Glutamatergic neuron (in vitro differentiated cells): ENCODE results near the gene CRYZ. TPM values are rescaled to one million over a fixed set of nuclear protein-coding genes. Genes with fewer than 3 reads are reported as not detected.

Experiments used
- DNase-seq: peaks from one replicate; pipeline ENCODE4 v3.0.0; 2022
- H3K27ac Mint-ChIP-seq: one replicate; pipeline ENCODE4 v1.8.0; 2020; ENCODE audit warnings: mild to moderate bottlenecking, mixed read lengths, inconsistent platforms; ENCODE audit not compliant: unreplicated experiment
- H3K27me3 Mint-ChIP-seq: one replicate; pipeline ENCODE4 v1.8.0; 2020; ENCODE audit warnings: mild to moderate bottlenecking, moderate library complexity, mixed read lengths, inconsistent platforms; ENCODE audit not compliant: unreplicated experiment
- H3K36me3 Mint-ChIP-seq: one replicate; pipeline ENCODE4 v1.8.0; 2020; ENCODE audit warnings: mild to moderate bottlenecking, mixed read lengths, inconsistent platforms; ENCODE audit not compliant: unreplicated experiment
- H3K4me1 Mint-ChIP-seq: one replicate; pipeline ENCODE4 v1.8.0; 2020; ENCODE audit warnings: mild to moderate bottlenecking, low read depth, mixed read lengths, inconsistent platforms; ENCODE audit not compliant: unreplicated experiment
- H3K4me3 Mint-ChIP-seq: one replicate; pipeline ENCODE4 v1.8.0; 2020; ENCODE audit warnings: mild to moderate bottlenecking, mixed read lengths, inconsistent platforms; ENCODE audit not compliant: unreplicated experiment
- H3K9me3 Mint-ChIP-seq: one replicate; pipeline ENCODE4 v1.8.0; 2020; ENCODE audit warnings: mild to moderate bottlenecking, moderate library complexity, mixed read lengths, inconsistent platforms; ENCODE audit not compliant: unreplicated experiment
- CTCF ChIP-seq: fragments of 200-600 bp; sonication (generic); IDR thresholded peaks from one replicate; pipeline ENCODE4 v1.5.0; 2021; ENCODE audit not compliant: partially characterized antibody, unreplicated experiment
- total RNA-seq: library from RNA; stranded (reverse); fragmentation: NEBNext Ultra II Directional; extraction: Animal tissue kit (Norgen Biotek cat#: 25700); gene quantifications from one replicate; pipeline ENCODE4 v1.2.1, GENCODE V29; 2021; ENCODE audit not compliant: unreplicated experiment

Gene CRYZ
- total RNA-seq, 1 donor from 2014 or later = 16.2 TPM

- Mint-ChIP-seq H3K9me3 (no peaks in the 10 kb centered on the region), H3K27me3 (peaks cover 4% of the 10 kb centered on the region)
Measured at GRCh38 chr1:74699331-74699730, 33.5 kb downstream of the CRYZ start.

GRCh38 chr1:74697832-74698231 is 35.0 kb downstream of the CRYZ start:
- no peak for TF ChIP-seq CTCF
- Mint-ChIP-seq H3K4me3 (no peak overlapping the region), H3K9me3 (no peaks in the 10 kb centered on the region)

More at GRCh38 chr1:74699331-74699730, 33.5 kb downstream of the CRYZ start:
- H3K36me3 Mint-ChIP-seq = no peaks in the 10 kb centered on the region
- peaks cover 3% of the 10 kb centered on the region for H3K4me1 Mint-ChIP-seq
- no peak overlapping the region for H3K4me3 Mint-ChIP-seq
- TF ChIP-seq CTCF = no peak
- no peak for DNase-seq
- no peak overlapping the region for H3K27ac Mint-ChIP-seq

GRCh38 chr1:74693473-74693872 is 39.4 kb downstream of the CRYZ start:
- TF ChIP-seq CTCF = no peak
- Mint-ChIP-seq H3K4me3 (no peak overlapping the region), H3K27me3 (peaks cover 4% of the 10 kb centered on the region), H3K36me3 (no peaks in the 10 kb centered on the region), H3K27ac (no peak overlapping the region), H3K4me1 (peaks cover 17% of the 10 kb centered on the region), H3K9me3 (no peaks in the 10 kb centered on the region)
- DNase-seq = no peak

More at GRCh38 chr1:74697832-74698231, 35.0 kb downstream of the CRYZ start:
- H3K4me1 Mint-ChIP-seq = peaks cover under 1% of the 10 kb centered on the region
- H3K27ac Mint-ChIP-seq = no peak overlapping the region
- peaks cover 4% of the 10 kb centered on the region for H3K27me3 Mint-ChIP-seq
- DNase-seq = no peak
- H3K36me3 Mint-ChIP-seq = no peaks in the 10 kb centered on the region

GRCh38 chr1:74690909-74691308 is 41.9 kb downstream of the CRYZ start:
- DNase-seq = no peak
- Mint-ChIP-seq H3K36me3 (no peaks in the 10 kb centered on the region), H3K9me3 (peaks cover 10% of the 10 kb centered on the region), H3K4me1 (peaks cover 36% of the 10 kb centered on the region), H3K4me3 (no peak overlapping the region), H3K27me3 (peaks cover 8% of the 10 kb centered on the region), H3K27ac (no peak overlapping the region)
- no peak for TF ChIP-seq CTCF

- Mint-ChIP-seq H3K36me3 (no peaks in the 10 kb centered on the region), H3K4me3 (no peak overlapping the region), H3K4me1 (peaks cover 37% of the 10 kb centered on the region), H3K27me3 (peaks cover 6% of the 10 kb centered on the region), H3K27ac (peak overlapping the region; percentile 65), H3K9me3 (peaks cover 10% of the 10 kb centered on the region)
- TF ChIP-seq CTCF = no peak
- no peak for DNase-seq
Measured at GRCh38 chr1:74690364-74690696, 42.5 kb downstream of the CRYZ start.
